HG03060 (cell line): ENCODE data around the gene SLC17A1.
"Not testable (repeated sequence)": the region's sequence is repeated elsewhere in the genome, so short reads cannot be mapped to it uniquely, and the experiment has no call there.

ENCODE experiments used
- ATAC-seq: cut with Tn5 transposase; IDR thresholded peaks from one replicate; pipeline ENCODE4 v1.9.1; 2021; ENCODE audit warnings: low read depth, moderate number of reproducible peaks; ENCODE audit not compliant: unreplicated experiment

Gene SLC17A1

GRCh38 chr6:25768566-25768965, 63.3 kb downstream of the SLC17A1 start:
- no peak for ATAC-seq

- no peak for ATAC-seq
Observed at GRCh38 chr6:25764611-25765010, 67.2 kb downstream of the SLC17A1 start.

GRCh38 chr6:25757936-25758642, 73.8 kb downstream of the SLC17A1 start:
- no peak for ATAC-seq

- no peak for ATAC-seq
Observed at GRCh38 chr6:25756382-25757363, 75.2 kb downstream of the SLC17A1 start.

GRCh38 chr6:25755483-25755882, 76.4 kb downstream of the SLC17A1 start:
- no peak for ATAC-seq

- no peak for ATAC-seq
Observed at GRCh38 chr6:25754535-25754934, 77.3 kb downstream of the SLC17A1 start, which contains the start of gene SLC17A4. SLC17A4 (plus strand) TSS chr6:25754742; CDS start chr6:25761963, 7,221 bp downstream.

- ATAC-seq: no peak
Observed at GRCh38 chr6:25753079-25753478, 78.8 kb downstream of the SLC17A1 start.

- no peak for ATAC-seq
Observed at GRCh38 chr6:25750906-25751305, 80.9 kb downstream of the SLC17A1 start.

GRCh38 chr6:25749837-25750236, 82.0 kb downstream of the SLC17A1 start:
- no peak for ATAC-seq

- ATAC-seq: not testable (repeated sequence)
Observed at GRCh38 chr6:25748601-25749517, 83.0 kb downstream of the SLC17A1 start.

GRCh38 chr6:25748049-25748448, 83.8 kb downstream of the SLC17A1 start:
- ATAC-seq: no peak

- no peak for ATAC-seq
Observed at GRCh38 chr6:25747477-25747876, 84.4 kb downstream of the SLC17A1 start.

GRCh38 chr6:25746968-25747367, 84.9 kb downstream of the SLC17A1 start:
- no peak for ATAC-seq

GRCh38 chr6:25745836-25746235, 86.0 kb downstream of the SLC17A1 start:
- ATAC-seq: no peak

- no peak for ATAC-seq
Observed at GRCh38 chr6:25743868-25744267, 88.0 kb downstream of the SLC17A1 start.

GRCh38 chr6:25735261-25735660, 96.6 kb downstream of the SLC17A1 start:
- no peak for ATAC-seq
